SH-SY5Y (cell line): ENCODE results near the gene CTNNA1.

ENCODE experiments used
- GATA2 ChIP-seq: IDR thresholded peaks from 2 replicates; pipeline ENCODE4 v1.6.1; 2011; ENCODE audit warnings: mild to moderate bottlenecking, low read depth, low read length
- GATA3 ChIP-seq: IDR thresholded peaks from 2 replicates; pipeline ENCODE4 v1.6.1; 2011; ENCODE audit warnings: low read depth, mild to moderate bottlenecking, low read length, moderate library complexity

DNA sequence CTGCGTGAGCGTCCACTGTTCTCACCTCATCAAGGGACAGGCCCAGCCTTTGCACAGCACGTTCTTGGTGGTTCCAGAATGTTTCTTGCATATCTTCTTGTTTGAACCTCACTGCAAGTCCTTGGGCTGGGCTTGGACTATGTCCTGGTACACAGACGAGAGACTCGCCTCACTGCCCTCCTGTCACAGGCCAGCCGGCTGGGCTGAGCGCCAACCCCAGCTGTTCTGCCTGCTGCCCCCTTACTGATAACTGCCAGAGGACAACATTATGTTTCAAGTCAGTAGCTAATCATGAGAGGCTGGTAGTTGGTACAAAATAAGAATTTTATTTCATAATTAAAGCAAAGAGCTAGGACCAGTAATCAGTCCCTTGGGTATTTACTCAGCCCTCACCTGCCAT lies 174.8 kb downstream of the CTNNA1 start:
- TF ChIP-seq GATA2, result peak; percentile 31; the same call in 1 of the 2 replicates
- no peak for TF ChIP-seq GATA3
